HCT116 (cell line): Measurements from ENCODE around the gene RET.

Source experiments
- CTCF ChIP-seq, 3 experiments: fragments of 200-600 bp in 1 of 3; sonication (generic) in 1 of 3; IDR thresholded peaks in 2 of 3; conservative IDR thresholded peaks in 1 of 3; 2 replicates each; pipeline ENCODE4 v1.5.1; 2012 to 2017; ENCODE audit warnings: low read depth in 2 of 3, low read length in 2 of 3, antibody characterized with exemption in 1 of 3, borderline replicate concordance in 1 of 3, control low read depth in 1 of 3, mild to moderate bottlenecking in 1 of 3, mixed read lengths in 1 of 3, mixed run types in 1 of 3, moderate library complexity in 1 of 3; ENCODE audit not compliant: insufficient read depth in 1 of 3
- EGR1 ChIP-seq: IDR thresholded peaks from 2 replicates; pipeline ENCODE4 v1.6.1; 2012; ENCODE audit warnings: low read depth
- EZH2 ChIP-seq: fragments of 200-600 bp; sonication (generic); IDR thresholded peaks from 2 replicates; pipeline ENCODE4 v1.6.1; 2017; ENCODE audit warnings: antibody characterized with exemption, mixed run types
- EZH2phosphoT487 ChIP-seq: fragments of 200-600 bp; IDR thresholded peaks from 2 replicates; pipeline ENCODE4 v1.6.1; 2018; ENCODE audit warnings: antibody characterized with exemption, borderline replicate concordance
- POLR2A ChIP-seq: IDR thresholded peaks from 2 replicates; pipeline ENCODE4 v1.7.0; 2011; ENCODE audit warnings: borderline replicate concordance; ENCODE audit not compliant: insufficient read depth, insufficient read length; ENCODE audit errors: extremely low read depth
- TF ChIP-seq, protein P1 (sequence below): IDR thresholded peaks from 2 replicates; pipeline ENCODE4 v1.6.1; 2012; ENCODE audit warnings: low read depth
- TF ChIP-seq, protein P2 (sequence below): IDR thresholded peaks from 2 replicates; pipeline ENCODE4 v1.6.1; 2012

- TF ChIP-seq CTCF (IDR thresholded peaks at IDR 0.05 in 2 of 3, conservative IDR thresholded peaks at IDR 0.05 in 1 of 3; ENCODE audit: borderline replicate concordance in 1 of 3, insufficient read depth in 1 of 3, low read depth in 2 of 3, low read length in 2 of 3), result no peak
- TF ChIP-seq, protein P1, sequence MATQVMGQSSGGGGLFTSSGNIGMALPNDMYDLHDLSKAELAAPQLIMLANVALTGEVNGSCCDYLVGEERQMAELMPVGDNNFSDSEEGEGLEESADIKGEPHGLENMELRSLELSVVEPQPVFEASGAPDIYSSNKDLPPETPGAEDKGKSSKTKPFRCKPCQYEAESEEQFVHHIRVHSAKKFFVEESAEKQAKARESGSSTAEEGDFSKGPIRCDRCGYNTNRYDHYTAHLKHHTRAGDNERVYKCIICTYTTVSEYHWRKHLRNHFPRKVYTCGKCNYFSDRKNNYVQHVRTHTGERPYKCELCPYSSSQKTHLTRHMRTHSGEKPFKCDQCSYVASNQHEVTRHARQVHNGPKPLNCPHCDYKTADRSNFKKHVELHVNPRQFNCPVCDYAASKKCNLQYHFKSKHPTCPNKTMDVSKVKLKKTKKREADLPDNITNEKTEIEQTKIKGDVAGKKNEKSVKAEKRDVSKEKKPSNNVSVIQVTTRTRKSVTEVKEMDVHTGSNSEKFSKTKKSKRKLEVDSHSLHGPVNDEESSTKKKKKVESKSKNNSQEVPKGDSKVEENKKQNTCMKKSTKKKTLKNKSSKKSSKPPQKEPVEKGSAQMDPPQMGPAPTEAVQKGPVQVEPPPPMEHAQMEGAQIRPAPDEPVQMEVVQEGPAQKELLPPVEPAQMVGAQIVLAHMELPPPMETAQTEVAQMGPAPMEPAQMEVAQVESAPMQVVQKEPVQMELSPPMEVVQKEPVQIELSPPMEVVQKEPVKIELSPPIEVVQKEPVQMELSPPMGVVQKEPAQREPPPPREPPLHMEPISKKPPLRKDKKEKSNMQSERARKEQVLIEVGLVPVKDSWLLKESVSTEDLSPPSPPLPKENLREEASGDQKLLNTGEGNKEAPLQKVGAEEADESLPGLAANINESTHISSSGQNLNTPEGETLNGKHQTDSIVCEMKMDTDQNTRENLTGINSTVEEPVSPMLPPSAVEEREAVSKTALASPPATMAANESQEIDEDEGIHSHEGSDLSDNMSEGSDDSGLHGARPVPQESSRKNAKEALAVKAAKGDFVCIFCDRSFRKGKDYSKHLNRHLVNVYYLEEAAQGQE, result no peak
- no peak for TF ChIP-seq POLR2A
- TF ChIP-seq EZH2, result no peak
- TF ChIP-seq, protein P2, sequence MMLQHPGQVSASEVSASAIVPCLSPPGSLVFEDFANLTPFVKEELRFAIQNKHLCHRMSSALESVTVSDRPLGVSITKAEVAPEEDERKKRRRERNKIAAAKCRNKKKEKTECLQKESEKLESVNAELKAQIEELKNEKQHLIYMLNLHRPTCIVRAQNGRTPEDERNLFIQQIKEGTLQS, result no peak
- no peak for TF ChIP-seq EGR1
- no peak for TF ChIP-seq EZH2phosphoT487
Observed at GRCh38 chr10:43046288-43046991, 30.4 kb upstream of the RET start.
